22Rv1 (cell line): ENCODE data around the gene ABHD6.

Experiments
- CTCF ChIP-seq: fragments of 450-650 bp; IDR thresholded peaks from 2 replicates; pipeline ENCODE4 v1.5.1; 2017; ENCODE audit warnings: mild to moderate bottlenecking
- ZFX ChIP-seq: fragments of 450-650 bp; IDR thresholded peaks from 2 replicates; pipeline ENCODE4 v1.6.1; 2017; ENCODE audit warnings: antibody characterized with exemption, borderline replicate concordance

GRCh38 chr3:58189691-58190090, 47.9 kb upstream of the ABHD6 start:
- no peak for TF ChIP-seq CTCF
- no peak for TF ChIP-seq ZFX
